AG10803 (cell line): ENCODE results near the gene DOCK4.

Experiments used
- DNase-seq: peaks from one replicate; pipeline ENCODE4 v3.0.0; 2010; ENCODE audit warnings: low read depth
- H3K4me3 ChIP-seq: 2 replicates; pipeline ENCODE4 v1.5.1; 2011; ENCODE audit warnings: mild to moderate bottlenecking, low read length, control low read depth
- TF ChIP-seq, protein P1 (sequence below): conservative IDR thresholded peaks from 2 replicates; pipeline ENCODE4 v1.5.1; 2011; ENCODE audit warnings: mild to moderate bottlenecking, low read length, control low read depth, inconsistent platforms

DOCK4 gene

GRCh38 chr7:111735661-111736551 lies 470.3 kb downstream of the DOCK4 start:
- TF ChIP-seq, protein P1, sequence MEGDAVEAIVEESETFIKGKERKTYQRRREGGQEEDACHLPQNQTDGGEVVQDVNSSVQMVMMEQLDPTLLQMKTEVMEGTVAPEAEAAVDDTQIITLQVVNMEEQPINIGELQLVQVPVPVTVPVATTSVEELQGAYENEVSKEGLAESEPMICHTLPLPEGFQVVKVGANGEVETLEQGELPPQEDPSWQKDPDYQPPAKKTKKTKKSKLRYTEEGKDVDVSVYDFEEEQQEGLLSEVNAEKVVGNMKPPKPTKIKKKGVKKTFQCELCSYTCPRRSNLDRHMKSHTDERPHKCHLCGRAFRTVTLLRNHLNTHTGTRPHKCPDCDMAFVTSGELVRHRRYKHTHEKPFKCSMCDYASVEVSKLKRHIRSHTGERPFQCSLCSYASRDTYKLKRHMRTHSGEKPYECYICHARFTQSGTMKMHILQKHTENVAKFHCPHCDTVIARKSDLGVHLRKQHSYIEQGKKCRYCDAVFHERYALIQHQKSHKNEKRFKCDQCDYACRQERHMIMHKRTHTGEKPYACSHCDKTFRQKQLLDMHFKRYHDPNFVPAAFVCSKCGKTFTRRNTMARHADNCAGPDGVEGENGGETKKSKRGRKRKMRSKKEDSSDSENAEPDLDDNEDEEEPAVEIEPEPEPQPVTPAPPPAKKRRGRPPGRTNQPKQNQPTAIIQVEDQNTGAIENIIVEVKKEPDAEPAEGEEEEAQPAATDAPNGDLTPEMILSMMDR: peak; percentile 90
- DNase-seq: peak; percentile 79
- H3K4me3 ChIP-seq: no peak overlapping the region

DNA sequence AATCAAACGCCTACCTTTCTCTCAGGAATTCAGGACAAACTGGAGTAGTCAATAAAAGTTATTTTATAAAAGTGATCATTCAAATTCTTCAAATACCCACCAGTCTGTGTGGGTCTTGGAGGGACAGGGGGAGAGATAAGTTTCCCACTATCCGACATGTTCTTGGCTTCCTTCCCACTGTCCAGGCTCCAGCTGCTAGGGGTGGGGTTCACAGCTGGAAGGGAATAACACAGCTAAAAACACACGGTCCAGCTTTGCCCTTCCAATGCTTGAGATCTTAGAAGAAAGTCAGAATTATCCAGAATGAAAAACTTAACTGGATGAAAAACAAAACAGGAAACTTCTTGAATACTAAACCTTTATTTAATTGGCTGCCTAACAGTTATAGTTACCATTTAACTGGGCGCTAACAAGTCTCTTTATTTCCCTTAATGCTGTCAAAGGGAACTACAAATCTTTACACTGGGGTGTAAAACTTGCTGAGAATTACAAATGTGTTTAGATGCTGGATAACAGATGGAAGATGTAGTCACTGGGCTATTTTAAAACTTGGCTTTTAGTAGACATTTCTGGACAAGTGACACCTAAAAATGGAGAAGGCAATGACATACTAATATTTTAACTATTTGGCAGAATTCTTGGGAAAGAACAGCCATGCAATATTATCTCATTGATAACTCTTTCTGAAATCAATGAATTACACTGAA lies 471.1 kb downstream of the DOCK4 start:
- no peak for DNase-seq
- TF ChIP-seq, protein P1: no peak

GRCh38 chr7:111732923-111733322 lies 473.3 kb downstream of the DOCK4 start:
- DNase-seq: no peak
- TF ChIP-seq, protein P1: no peak
- no peak overlapping the region for H3K4me3 ChIP-seq

More for the DNA sequence above, 471.1 kb downstream of the DOCK4 start:
- H3K4me3 ChIP-seq: no peak overlapping the region

- peak; percentile 31 for DNase-seq
- TF ChIP-seq, protein P1: peak; percentile 59
- H3K4me3 ChIP-seq: no peak overlapping the region
Observed at GRCh38 chr7:111730476-111731300, 475.5 kb downstream of the DOCK4 start.

DNA sequence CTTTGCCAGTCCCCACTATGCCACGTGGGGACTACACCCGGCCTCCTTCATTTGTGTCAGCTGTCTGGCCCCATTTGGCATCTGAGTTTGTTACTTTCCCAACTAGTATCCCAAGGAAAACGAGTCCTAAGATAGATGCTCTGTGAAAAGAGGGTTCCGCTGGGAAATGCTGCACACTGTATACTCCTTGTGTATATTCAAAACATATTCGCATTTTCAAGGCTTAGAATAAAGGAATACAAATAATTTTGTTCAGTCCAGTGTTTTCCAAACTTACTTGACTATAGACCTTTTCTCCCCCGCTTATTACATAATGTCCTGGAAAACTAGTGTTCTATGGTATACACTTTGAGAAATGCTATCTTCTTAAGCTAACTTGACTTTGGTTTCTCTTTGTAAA lies 476.1 kb downstream of the DOCK4 start:
- no peak overlapping the region for H3K4me3 ChIP-seq
- no peak for DNase-seq
- TF ChIP-seq, protein P1: no peak

DNA sequence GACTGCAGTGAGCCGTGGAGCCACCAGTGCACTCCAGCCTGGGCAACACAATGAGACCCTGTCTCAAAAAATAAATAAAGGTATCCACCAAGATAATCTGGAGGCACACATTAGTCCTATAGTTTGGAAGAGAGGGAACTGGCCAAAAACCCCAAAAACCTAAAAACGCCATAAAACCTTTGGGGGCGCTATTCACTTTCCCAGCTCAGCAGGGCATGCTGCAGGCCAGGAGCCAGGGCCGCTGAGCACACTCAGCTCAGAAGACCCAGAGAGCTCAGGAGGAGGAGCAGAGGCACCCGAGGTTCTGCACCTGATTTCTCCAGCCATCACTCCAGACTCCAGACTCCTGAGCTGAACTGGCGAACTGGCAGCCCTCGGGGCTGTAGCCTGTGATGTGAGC lies 476.7 kb downstream of the DOCK4 start:
- DNase-seq: no peak
- H3K4me3 ChIP-seq: no peak overlapping the region
- TF ChIP-seq, protein P1: no peak
